HFFc6 (cell line): ENCODE results near the gene ZFP91. TPM values are rescaled to one million over a fixed set of nuclear protein-coding genes. Genes with fewer than 3 reads are reported as not detected.

Experiments used
- DNase-seq: peaks from one replicate; pipeline ENCODE4 v3.0.0-alpha.2; 2018
- H3K27ac Mint-ChIP-seq: 2 replicates; pipeline ENCODE4 v1.8.0; 2020; ENCODE audit warnings: mild to moderate bottlenecking, mixed read lengths
- H3K27me3 Mint-ChIP-seq: 2 replicates; pipeline ENCODE4 v1.8.0; 2021; ENCODE audit warnings: mild to moderate bottlenecking, moderate library complexity, mixed read lengths; ENCODE audit not compliant: insufficient read depth
- H3K36me3 Mint-ChIP-seq: 2 replicates; pipeline ENCODE4 v1.8.0; 2021; ENCODE audit warnings: low read depth, mixed read lengths
- H3K4me1 Mint-ChIP-seq: 2 replicates; pipeline ENCODE4 v1.8.0; 2020; ENCODE audit warnings: low read depth, mixed read lengths
- H3K4me3 Mint-ChIP-seq: 2 replicates; pipeline ENCODE4 v1.8.0; 2020; ENCODE audit warnings: mild to moderate bottlenecking, moderate library complexity, mixed read lengths
- H3K9me3 Mint-ChIP-seq: 2 replicates; pipeline ENCODE4 v1.8.0; 2020; ENCODE audit warnings: mild to moderate bottlenecking, mixed read lengths
- total RNA-seq, 6 experiments: library from RNA; stranded (reverse); fragmentation: NEBNext Ultra II Directional; extraction: Animal tissue kit (Norgen Biotek cat#: 25700); gene quantifications; 2 replicates in 1 of 6; 3 replicates in 5 of 6; pipeline ENCODE4 v1.2.3, GENCODE V29; 2021
- TF ChIP-seq, protein P1 (sequence below): fragments of 200-600 bp; sonication (generic); IDR thresholded peaks from 2 replicates; pipeline ENCODE4 v1.5.0; 2021; ENCODE audit warnings: antibody characterized with exemption, mild to moderate bottlenecking

ZFP91 gene
- total RNA-seq, 6 experiments from 2014 or later: 51.9 to 69.1 (median 59.4) TPM

DNA sequence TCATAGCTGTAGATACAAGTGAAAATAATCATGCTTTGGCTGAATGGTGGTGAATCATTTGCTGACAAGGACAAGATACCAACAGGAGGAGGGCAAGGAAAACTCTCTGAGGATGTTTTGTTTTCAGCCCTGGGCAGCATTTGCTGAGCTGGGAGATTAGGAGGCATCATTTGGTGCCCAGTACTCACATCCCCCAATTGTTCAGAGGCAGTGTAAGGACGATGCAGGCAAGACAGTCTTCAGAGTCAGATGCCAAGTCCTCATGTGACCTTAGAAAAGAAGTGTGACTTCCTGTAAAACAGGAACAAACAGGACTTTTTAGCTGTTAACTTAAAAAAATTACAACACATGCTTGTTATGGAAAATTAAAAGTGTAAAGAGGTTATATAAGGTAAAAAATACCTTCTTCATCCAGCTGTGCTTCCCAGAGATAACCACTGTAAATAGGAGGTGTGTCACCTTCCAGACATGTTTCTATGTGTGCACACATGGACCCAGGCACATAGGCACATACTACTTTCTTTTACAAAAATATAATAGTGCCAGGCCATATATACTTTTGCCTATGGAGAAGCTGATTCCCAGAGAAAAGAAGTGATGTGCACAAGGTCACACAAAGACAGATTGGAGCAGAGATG, 61.6 kb downstream of the ZFP91 start:
- TF ChIP-seq, protein P1, sequence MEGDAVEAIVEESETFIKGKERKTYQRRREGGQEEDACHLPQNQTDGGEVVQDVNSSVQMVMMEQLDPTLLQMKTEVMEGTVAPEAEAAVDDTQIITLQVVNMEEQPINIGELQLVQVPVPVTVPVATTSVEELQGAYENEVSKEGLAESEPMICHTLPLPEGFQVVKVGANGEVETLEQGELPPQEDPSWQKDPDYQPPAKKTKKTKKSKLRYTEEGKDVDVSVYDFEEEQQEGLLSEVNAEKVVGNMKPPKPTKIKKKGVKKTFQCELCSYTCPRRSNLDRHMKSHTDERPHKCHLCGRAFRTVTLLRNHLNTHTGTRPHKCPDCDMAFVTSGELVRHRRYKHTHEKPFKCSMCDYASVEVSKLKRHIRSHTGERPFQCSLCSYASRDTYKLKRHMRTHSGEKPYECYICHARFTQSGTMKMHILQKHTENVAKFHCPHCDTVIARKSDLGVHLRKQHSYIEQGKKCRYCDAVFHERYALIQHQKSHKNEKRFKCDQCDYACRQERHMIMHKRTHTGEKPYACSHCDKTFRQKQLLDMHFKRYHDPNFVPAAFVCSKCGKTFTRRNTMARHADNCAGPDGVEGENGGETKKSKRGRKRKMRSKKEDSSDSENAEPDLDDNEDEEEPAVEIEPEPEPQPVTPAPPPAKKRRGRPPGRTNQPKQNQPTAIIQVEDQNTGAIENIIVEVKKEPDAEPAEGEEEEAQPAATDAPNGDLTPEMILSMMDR: no peak
- Mint-ChIP-seq H3K4me1 (no peaks in the 10 kb centered on the region), H3K27ac (no peak overlapping the region), H3K9me3 (no peaks in the 10 kb centered on the region), H3K4me3 (no peak overlapping the region), H3K36me3 (no peaks in the 10 kb centered on the region), H3K27me3 (peaks cover 10% of the 10 kb centered on the region)
- no peak for DNase-seq

DNA sequence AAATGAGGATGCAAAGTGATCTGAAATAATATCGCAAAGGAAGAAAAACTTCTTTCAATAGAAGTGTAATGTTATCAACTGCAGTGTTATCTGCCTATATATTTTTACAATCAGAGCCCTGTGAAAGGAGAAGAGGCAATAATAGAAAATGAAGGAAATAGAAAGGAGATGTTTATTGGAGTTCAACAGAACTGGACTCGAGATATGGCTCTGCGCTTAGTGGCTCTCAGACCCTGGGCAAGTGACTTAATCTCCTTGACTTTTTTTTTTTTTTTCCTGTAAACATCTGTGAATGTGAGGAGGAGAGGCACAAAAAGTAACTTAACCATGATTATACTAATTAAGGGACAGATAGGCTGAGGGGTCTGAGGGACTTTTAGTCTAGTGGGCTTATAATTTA, 62.5 kb downstream of the ZFP91 start:
- H3K27me3 Mint-ChIP-seq: peaks cover 10% of the 10 kb centered on the region
- no peak overlapping the region for H3K27ac Mint-ChIP-seq
- DNase-seq: no peak
- no peaks in the 10 kb centered on the region for H3K36me3 Mint-ChIP-seq
- no peaks in the 10 kb centered on the region for H3K4me1 Mint-ChIP-seq
- TF ChIP-seq, protein P1: no peak
- H3K9me3 Mint-ChIP-seq: peaks cover 8% of the 10 kb centered on the region
- no peak overlapping the region for H3K4me3 Mint-ChIP-seq

DNA sequence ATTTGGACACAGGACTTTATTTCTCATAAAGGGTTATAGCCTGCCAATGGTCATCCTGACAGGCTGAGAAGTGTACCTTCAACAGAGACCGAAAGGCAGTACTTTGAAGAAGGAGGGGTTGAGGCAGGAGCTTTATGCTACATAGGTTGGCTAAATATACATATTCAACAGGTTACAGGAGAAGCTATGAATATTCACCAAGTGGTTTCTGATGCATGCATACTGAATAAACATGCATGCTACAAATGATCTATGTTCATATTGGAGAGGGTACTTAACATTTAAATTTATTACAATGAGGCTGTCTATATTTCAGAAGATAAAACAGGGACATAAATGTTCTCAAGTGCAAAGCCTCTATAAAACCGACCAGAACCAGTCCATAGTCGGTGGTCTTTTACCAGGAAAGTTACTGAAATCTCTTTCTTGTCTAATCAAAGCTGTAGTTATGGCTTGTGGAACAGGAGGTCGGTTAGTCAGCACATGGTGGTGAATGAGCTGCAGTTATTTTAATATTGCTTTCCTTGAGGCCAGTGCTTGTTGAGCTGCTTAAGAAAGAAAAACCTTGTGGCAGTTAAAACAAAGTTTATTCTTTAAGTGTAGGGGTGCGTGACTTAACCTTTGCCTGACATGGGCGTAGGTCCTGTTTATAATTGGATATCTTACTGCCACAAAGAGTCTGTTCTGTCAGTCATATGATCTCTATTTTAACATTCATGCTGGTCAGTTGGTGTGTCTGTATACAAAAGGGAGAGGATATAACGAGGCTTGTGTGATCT, 63.1 kb downstream of the ZFP91 start:
- Mint-ChIP-seq H3K4me1 (no peaks in the 10 kb centered on the region), H3K4me3 (no peak overlapping the region), H3K27me3 (peaks cover 10% of the 10 kb centered on the region), H3K27ac (no peak overlapping the region), H3K9me3 (peaks cover 10% of the 10 kb centered on the region), H3K36me3 (no peaks in the 10 kb centered on the region)
- TF ChIP-seq, protein P1: no peak
- DNase-seq: no peak

DNA sequence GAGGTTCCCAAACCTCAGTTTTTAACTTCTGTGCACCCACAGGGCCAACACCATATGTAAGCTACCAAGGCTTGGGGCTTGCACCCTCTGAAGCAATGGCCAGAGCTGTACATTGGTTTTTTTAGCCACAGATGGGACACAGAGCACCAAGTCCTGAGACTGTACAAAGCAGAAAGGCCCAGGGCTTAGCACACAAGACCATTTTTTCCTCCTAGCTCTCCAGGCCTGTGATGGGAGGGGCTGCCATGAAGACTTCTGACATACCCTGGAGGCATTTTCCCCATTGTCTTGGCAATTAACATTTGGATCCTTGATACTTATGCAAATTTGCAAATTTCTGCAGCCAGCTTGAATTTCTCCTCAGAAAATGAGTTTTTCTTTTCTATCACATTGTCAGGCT, 67.0 kb downstream of the ZFP91 start:
- Mint-ChIP-seq H3K27ac (no peak overlapping the region), H3K9me3 (peaks cover 10% of the 10 kb centered on the region), H3K4me3 (no peak overlapping the region), H3K27me3 (peaks cover 8% of the 10 kb centered on the region), H3K4me1 (no peaks in the 10 kb centered on the region), H3K36me3 (no peaks in the 10 kb centered on the region)
- TF ChIP-seq, protein P1: no peak
- DNase-seq: no peak

DNA sequence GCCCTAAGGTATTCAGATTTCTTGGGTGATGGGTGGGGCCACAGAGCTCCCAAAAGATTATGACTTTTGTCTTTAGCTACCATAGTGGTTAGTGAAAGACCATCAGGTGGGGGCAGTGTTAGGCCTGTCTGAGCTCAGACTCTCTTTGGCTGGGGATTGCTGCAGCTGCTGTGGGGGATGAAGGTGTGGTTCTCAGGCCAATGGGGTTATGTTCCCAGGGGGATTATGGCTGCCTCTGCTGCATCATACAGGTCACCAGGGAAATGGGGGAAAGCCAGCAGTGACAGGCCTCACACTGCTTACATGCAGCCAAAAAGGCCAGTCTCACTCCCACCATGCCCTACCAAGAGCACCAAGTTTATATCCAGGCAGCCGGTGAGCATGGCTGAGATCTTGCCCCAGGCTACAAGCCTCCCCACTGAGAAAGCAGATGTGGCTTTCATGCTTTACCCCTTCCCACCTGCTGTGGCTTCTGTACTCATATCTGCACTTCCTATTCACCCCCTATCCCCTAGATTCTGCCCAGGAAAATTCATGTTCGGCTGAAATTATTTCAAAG, 68.4 kb downstream of the ZFP91 start:
- Mint-ChIP-seq H3K9me3 (peaks cover 10% of the 10 kb centered on the region), H3K4me1 (no peaks in the 10 kb centered on the region), H3K4me3 (no peak overlapping the region), H3K27me3 (peaks cover 7% of the 10 kb centered on the region), H3K36me3 (no peaks in the 10 kb centered on the region), H3K27ac (no peak overlapping the region)
- TF ChIP-seq, protein P1: no peak
- DNase-seq: no peak
